OCI-LY1 (cell line): Measurements from ENCODE around the gene MRPL41.

Source experiments
- EZH2 ChIP-seq: fragments of 200-600 bp; sonication (generic), shearing (Covaris generic); IDR thresholded peaks from 2 replicates; pipeline ENCODE4 v1.8.0; 2017; ENCODE audit warnings: borderline replicate concordance, mixed run types, mild to moderate bottlenecking, antibody characterized with exemption, low read length, moderate library complexity, mixed read lengths
- TF ChIP-seq, protein P1 (sequence below): fragments of 200-600 bp; sonication (generic), shearing (Covaris generic); IDR thresholded peaks from 2 replicates; pipeline ENCODE4 v1.5.1; 2017; ENCODE audit warnings: mild to moderate bottlenecking, antibody characterized with exemption, low read length, moderate library complexity, mixed read lengths

DNA sequence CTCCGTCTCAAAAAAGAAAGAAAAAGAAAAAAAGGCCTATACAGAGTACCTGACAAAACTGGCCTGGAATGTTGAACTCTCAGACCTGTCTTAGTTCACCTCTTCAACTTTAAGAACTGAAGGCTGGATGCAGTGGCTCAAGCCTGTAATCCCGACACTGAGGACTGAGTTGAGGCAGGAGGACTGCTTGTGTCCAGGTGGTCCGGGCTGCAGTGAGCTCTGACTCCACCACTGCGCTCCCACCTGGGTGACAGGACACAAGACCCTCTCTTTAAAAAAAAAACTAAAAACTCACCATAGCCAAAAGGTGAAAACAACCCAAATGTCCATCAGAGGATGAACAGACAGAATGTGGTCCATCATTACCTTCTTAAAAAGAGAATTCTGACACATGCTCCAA, 6.4 kb downstream of the MRPL41 start:
- TF ChIP-seq, protein P1, sequence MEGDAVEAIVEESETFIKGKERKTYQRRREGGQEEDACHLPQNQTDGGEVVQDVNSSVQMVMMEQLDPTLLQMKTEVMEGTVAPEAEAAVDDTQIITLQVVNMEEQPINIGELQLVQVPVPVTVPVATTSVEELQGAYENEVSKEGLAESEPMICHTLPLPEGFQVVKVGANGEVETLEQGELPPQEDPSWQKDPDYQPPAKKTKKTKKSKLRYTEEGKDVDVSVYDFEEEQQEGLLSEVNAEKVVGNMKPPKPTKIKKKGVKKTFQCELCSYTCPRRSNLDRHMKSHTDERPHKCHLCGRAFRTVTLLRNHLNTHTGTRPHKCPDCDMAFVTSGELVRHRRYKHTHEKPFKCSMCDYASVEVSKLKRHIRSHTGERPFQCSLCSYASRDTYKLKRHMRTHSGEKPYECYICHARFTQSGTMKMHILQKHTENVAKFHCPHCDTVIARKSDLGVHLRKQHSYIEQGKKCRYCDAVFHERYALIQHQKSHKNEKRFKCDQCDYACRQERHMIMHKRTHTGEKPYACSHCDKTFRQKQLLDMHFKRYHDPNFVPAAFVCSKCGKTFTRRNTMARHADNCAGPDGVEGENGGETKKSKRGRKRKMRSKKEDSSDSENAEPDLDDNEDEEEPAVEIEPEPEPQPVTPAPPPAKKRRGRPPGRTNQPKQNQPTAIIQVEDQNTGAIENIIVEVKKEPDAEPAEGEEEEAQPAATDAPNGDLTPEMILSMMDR = no peak
- TF ChIP-seq EZH2 = no peak
